ENCODE results near the gene PPP2R3A. TPM values are rescaled to one million over a fixed set of nuclear protein-coding genes. Genes with fewer than 3 reads are reported as not detected.

PPP2R3A gene
- total and polyA plus RNA-seq, 2 donors (not counting 3 experiments of a cell fraction or from before 2014, with no cell fraction given), result 3.3 to 14.6 TPM

DNA sequence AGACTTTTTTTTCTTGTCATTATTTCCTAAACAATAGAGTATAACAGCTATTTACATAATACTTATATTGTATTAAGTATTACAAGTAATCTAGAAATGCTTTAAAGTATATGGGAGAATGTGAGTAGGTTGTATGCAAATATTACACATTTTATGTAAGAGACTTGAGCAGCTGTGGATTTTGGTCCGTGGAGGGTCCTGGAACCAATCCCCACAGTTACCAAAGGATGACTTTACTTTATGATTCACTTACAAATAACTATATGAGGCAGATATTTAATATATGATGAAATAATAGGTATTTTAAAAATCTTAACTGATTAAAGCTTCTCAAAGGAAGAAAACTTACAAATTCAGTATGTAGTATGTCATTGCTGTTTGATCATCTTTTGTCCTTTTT is 56.3 kb downstream of the PPP2R3A start:
- H3K9ac ChIP-seq (replicated peaks; ENCODE audit: extremely low read depth, insufficient read depth, low read length), result no peak overlapping the region
- H3K79me2 ChIP-seq (ENCODE audit: control insufficient read depth, insufficient read depth, low read length), result no peaks in the 10 kb centered on the region
- CTCF ChIA-PET, result interaction anchor here (1.1 to 3.6 kb wide), 4 partner anchors 11 to 54 kb away, joined by 3 to 9 read pairs (median 4); no protein-coding TSS in a partner anchor
- no peak overlapping the region for H3K27ac ChIP-seq (ENCODE audit: insufficient read depth, low read depth, low read length)
- no peaks in the 10 kb centered on the region for H3K9me1 ChIP-seq (replicated peaks; ENCODE audit: control insufficient read depth, extremely low read depth, insufficient read depth, low read length)
- no peak overlapping the region for H2AFZ ChIP-seq (ENCODE audit: low read depth, low read length)
- intact Hi-C loops (cut with micrococcal nuclease) (no loop called here), dilution Hi-C loops (cut with MboI; ENCODE audit: extremely low pct_ligation_motif_present, low sequenced_read_pairs) (no loop called here)
- TF ChIP-seq, protein P1, sequence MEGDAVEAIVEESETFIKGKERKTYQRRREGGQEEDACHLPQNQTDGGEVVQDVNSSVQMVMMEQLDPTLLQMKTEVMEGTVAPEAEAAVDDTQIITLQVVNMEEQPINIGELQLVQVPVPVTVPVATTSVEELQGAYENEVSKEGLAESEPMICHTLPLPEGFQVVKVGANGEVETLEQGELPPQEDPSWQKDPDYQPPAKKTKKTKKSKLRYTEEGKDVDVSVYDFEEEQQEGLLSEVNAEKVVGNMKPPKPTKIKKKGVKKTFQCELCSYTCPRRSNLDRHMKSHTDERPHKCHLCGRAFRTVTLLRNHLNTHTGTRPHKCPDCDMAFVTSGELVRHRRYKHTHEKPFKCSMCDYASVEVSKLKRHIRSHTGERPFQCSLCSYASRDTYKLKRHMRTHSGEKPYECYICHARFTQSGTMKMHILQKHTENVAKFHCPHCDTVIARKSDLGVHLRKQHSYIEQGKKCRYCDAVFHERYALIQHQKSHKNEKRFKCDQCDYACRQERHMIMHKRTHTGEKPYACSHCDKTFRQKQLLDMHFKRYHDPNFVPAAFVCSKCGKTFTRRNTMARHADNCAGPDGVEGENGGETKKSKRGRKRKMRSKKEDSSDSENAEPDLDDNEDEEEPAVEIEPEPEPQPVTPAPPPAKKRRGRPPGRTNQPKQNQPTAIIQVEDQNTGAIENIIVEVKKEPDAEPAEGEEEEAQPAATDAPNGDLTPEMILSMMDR (IDR thresholded peaks at IDR 0.05; ENCODE audit: extremely low read depth in 1 of 2, insufficient read depth in 1 of 2, low read depth in 1 of 2, low read length in 2 of 2), result no peak
- TF ChIP-seq POLR2AphosphoS5 (IDR thresholded peaks at IDR 0.05; ENCODE audit: insufficient read depth, low read depth, low read length) (no peak), FOS (IDR thresholded peaks at IDR 0.05; ENCODE audit: borderline replicate concordance, insufficient read depth, low read length) (no peak), GATA2 (IDR thresholded peaks at IDR 0.05; ENCODE audit: insufficient read depth, insufficient read length, low read depth, low read length) (no peak), POLR2A (IDR thresholded peaks at IDR 0.05; ENCODE audit: low read depth, low read length) (no peak), EZH2 (IDR thresholded peaks at IDR 0.05; ENCODE audit: borderline replicate concordance, low read depth, low read length, severe bottlenecking) (no peak), MYC (IDR thresholded peaks at IDR 0.05; ENCODE audit: low read depth, low read length) (no peak)
- TF ChIP-seq, protein P2, sequence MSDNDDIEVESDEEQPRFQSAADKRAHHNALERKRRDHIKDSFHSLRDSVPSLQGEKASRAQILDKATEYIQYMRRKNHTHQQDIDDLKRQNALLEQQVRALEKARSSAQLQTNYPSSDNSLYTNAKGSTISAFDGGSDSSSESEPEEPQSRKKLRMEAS (IDR thresholded peaks at IDR 0.05; ENCODE audit: insufficient read depth, insufficient read length), result no peak
- no peaks in the 10 kb centered on the region for H3K4me1 ChIP-seq (ENCODE audit: control insufficient read depth, extremely low read depth, insufficient read depth, low read length)
- no peak for DNase-seq (ENCODE audit: low read depth, low spot score)
- BruUV-seq (replicated peaks), result no TSS peak
- no peak overlapping the region for H3K4me3 ChIP-seq (replicated peaks in 1 of 3; ENCODE audit: insufficient read depth in 1 of 3, low read depth in 1 of 3, low read length in 3 of 3)
- FAIRE-seq, result no peak
- H3K36me3 ChIP-seq (ENCODE audit: control insufficient read depth in 2 of 2, extremely low read depth in 1 of 2, insufficient read depth in 2 of 2, low read length in 2 of 2), result no peaks in the 10 kb centered on the region
- H3K9me3 ChIP-seq (replicated peaks; ENCODE audit: control insufficient read depth, insufficient read depth, low read length), result no peaks in the 10 kb centered on the region
- no peaks in the 10 kb centered on the region for H3K27me3 ChIP-seq (ENCODE audit: control insufficient read depth in 2 of 2, insufficient read depth in 2 of 2, low read length in 2 of 2)
- POLR2A ChIA-PET, result no interaction called here
- no peaks in the 10 kb centered on the region for H4K20me1 ChIP-seq (replicated peaks; ENCODE audit: control insufficient read depth, extremely low read depth, insufficient read depth, low read length)
- no peak overlapping the region for H3K4me2 ChIP-seq (ENCODE audit: insufficient read depth, low read length)

All from endothelial cell of umbilical vein (primary cell).